OCI-M2 (cell line): ENCODE results near the gene MCRIP1.

Source experiments
- DNase-seq: peaks from one replicate; lab custom pipeline; 2025; ENCODE audit not compliant: unreplicated experiment; lab: John Stamatoyannopoulos, UW

Gene MCRIP1

GRCh38 chr17:81833160-81833920 is at the start of gene MCRIP1:
TSS of gene MCRIP1 (minus strand) at chr17:81833291. CDS start at chr17:81824506, 8,785 bp downstream.
- DNase-seq = peak; percentile 9

GRCh38 chr17:81879121-81879520 is 46.0 kb upstream of the MCRIP1 start:
- no peak for DNase-seq

- no peak for DNase-seq
Measured at GRCh38 chr17:81878294-81878693, 45.2 kb upstream of the MCRIP1 start.

- no peak for DNase-seq
Measured at GRCh38 chr17:81877569-81877968, 44.5 kb upstream of the MCRIP1 start.

DNA sequence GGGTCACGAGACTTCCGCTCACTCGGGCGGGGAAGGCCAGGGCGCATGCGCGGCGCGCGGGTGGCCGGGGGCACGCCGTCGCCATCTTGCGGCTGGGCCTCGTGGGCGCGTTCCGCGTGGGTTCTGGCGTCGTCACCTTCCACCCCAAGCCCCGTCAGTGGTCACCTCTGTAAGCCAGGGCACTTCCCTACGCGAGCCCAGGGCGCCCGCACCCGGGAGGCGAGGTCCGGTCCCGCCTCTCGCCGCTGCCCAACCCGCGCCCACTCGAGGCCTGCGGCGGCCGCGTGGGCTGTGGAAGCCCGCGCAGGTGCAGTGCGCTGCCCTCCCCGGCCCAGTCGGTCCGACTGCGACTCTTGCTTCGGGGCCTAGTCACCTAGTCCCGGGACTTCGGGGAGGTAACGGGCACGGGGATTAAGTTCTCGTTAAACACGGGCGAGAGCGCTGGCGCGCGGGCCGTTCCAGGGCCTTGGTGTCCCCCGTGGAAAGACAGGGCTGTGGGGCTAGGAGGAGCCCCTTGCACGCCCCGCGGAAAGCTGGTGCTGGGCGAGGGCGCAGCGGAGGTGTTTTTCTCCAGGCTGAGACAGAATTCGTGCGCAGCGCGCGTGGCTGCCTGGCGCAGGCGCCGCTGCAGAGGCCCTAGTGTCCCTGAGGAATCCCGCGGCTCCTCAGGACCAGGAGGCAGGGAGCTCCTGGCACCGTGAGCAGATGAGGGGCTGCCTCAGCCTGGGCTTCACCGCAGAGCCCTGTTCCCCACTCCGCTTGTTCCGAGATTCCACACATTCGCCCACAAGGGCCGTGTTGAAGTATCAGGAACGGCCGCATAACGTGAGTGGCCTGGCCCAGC is 38.5 kb upstream of the MCRIP1 start:
- DNase-seq = no peak

DNA sequence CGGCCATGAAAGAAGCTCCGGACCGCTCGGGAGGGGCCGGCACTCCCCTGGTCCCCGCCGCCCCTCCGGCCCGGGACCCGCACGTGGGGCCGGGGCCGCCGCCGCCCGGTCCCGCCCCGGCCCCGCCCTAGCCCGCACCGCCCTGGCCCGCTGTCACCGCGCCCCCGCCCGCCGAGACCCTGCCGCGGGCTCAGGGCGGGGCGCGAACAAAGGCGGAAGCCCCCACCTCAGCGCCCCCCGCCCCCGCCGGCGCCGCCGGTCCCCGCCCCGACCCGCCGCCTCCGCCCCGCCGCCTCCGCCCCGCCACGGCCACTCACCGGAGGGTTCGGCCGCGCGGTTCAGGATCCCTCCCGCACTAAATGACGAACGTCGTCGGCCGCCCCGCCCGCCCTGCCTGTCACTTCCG is 37.9 kb upstream of the MCRIP1 start, which contains the start of gene ARHGDIA:
TSS of gene ARHGDIA (minus strand) at position 357 of the 406 bp plus-strand sequence. CDS start 1,407 bp downstream, outside the sequence.
- no peak for DNase-seq

GRCh38 chr17:81870131-81870980 is 37.3 kb upstream of the MCRIP1 start:
- DNase-seq = no peak

GRCh38 chr17:81869221-81870130 is 36.4 kb upstream of the MCRIP1 start:
- DNase-seq = no peak

DNA sequence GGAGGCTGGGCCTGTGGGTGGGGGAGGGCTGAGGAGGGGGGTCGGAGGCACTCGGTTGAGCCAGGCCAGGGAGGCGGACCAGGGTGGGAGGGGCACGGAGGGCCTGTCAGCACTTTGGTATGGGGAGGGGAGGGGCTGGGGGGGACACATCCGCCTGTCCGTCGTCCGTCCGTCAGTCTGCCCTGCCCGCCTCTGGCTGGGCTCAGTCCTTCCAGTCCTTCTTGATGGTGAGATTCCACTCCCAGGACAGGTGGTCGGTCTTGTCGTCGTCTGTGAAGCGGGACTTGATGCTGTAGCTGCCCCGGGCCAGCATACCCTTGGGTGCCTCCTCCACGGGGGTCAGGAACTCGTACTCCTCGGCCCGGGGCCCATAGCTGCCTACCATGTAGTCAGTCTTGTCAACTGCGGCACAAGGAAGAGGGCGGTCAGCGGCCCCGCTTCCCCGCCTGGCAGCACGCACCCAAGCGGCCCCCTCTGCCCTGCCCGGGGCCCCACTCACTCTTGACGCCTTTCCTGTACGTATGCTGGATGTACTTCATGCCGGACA is 35.7 kb upstream of the MCRIP1 start:
- no peak for DNase-seq

DNA sequence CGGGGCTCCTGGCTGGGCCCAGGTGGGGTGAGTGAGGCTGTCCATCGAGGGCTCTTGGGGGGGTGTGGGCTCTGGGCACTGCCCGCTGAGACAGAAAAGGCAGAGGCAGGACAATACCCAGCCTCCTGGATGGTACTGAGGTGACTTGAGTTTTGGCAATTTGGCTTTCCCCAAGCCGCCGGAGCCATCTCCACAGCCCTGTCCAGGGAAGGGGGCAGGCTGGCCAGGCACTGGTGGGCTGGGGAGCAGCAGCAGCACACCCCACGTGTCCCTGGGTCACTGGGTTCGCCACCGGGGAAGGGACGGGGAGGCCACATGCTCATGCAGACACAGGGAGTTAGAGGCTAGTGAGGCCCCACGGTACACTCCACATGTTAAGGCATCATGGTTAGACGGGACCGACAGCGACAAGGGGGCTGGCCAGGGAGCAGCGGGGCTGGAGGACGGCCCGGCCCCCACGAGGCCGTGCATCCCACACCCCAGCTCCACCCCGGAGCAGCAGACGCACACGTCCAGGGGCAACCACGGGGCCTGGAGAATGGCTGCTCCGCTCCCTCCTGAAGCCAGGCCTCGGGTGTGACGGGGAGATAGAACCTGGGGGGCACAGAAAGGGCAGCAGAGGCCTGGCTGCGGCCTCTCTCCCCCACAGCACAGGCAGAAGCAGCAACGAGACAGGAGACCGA is 35.0 kb upstream of the MCRIP1 start:
- no peak for DNase-seq

DNA sequence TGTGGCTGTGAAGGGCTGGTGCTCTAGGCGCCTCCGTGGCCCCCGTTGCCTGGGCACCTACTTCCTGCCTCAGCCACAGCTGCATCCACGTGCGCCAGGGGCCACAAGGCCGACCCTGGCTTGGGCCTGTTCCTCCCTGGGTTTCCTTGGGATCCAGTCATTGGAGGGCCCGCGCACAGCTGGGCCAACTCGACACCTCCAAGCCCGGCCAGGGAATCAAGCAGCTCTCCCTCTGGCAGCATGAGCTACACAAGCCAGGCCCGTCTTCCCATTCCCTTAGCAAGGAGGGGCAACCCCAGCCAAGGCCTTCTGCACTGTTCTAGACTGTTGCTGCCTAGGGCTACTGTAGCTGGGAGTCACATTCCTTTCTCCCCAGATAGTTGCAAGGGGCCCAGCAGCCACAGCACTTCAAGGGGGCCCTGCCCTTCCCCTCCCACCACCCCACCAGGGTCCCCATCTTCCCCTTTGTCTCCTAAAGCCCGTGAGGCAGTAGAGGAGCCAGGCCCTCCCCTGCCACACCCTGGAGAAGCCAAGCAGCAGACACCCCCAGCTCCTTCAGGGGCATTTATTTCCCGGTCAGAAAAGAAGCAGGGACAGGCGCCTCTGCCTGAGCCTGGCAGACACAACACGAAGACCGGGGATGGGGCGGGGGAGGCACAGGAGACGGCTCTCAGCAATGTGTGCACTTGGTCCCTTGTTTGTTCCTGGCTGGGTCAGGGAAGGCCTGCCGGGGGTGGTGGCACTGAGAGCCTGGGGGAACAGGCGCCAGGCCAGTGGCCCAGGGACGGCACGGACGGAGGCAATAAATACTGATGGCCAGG is 34.3 kb upstream of the MCRIP1 start:
- DNase-seq = no peak

GRCh38 chr17:81866440-81867169 is 33.5 kb upstream of the MCRIP1 start:
- DNase-seq = no peak

- no peak for DNase-seq
Measured at GRCh38 chr17:81865733-81866439, 32.8 kb upstream of the MCRIP1 start.

GRCh38 chr17:81865358-81865732 is 32.3 kb upstream of the MCRIP1 start:
- DNase-seq = no peak

DNA sequence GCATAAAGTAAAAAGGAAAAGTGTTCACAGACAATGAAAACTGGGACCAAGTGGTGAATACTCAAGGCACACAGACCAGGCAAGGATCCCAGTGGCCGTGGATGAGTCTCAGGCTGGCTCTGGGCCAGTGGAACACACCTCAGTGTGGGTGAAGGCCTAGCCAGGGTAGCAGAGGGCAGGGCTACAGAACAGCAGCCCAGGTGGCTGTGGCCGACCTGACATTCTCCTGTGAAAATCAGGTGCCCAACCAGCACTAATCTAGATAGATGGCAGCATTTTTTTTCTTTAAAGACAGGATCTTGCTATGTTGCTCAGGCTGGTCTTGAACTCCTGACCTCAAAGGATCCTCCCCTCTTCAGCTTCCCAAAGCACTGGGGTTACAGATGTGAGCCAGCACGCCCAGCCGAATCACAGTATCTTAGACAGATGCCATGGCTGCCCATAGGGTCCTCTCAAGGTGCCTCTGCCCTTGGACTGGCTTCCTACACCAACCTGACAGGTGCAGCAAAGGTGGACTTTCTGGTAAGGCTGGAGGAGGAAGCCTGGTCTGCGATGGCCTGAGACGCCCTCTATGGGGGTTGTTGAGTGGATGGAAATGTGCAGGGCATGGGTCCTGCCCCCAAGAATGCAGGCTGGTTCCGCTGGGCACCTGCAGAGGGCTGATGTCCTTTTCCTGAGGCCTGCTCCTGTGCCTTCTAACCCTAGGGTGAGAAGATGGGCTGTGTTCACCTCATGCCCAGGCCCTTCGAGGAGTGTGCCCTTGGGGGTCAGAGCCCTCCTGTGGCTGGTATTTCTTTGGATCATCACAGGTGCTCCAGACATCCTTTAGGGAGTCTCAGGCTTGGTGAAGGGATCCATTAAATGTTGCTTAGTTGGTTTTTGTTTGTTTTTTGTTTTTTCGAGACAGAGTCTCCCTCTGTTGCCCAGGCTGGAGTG is 31.0 kb upstream of the MCRIP1 start:
- DNase-seq = no peak

- DNase-seq = no peak
Measured at GRCh38 chr17:81863123-81863675, 30.1 kb upstream of the MCRIP1 start.
